GM19467 (cell line): ENCODE data around the gene LPGAT1.
A peak's percentile ranks its signal among the peaks of the same experiment; 100 is the strongest.
"Not testable (repeated sequence)": the region's sequence is repeated elsewhere in the genome, so short reads cannot be mapped to it uniquely, and the experiment has no call there.

Experiments used
- ATAC-seq: cut with Tn5 transposase; IDR thresholded peaks from one replicate; pipeline ENCODE4 v1.9.1; 2021; ENCODE audit warnings: mild to moderate bottlenecking, moderate library complexity; ENCODE audit not compliant: unreplicated experiment

The LPGAT1 gene, protein sequence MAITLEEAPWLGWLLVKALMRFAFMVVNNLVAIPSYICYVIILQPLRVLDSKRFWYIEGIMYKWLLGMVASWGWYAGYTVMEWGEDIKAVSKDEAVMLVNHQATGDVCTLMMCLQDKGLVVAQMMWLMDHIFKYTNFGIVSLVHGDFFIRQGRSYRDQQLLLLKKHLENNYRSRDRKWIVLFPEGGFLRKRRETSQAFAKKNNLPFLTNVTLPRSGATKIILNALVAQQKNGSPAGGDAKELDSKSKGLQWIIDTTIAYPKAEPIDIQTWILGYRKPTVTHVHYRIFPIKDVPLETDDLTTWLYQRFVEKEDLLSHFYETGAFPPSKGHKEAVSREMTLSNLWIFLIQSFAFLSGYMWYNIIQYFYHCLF

GRCh38 chr1:211830328-211831142, at the start of gene LPGAT1:
Gene LPGAT1 (minus strand): TSS chr1:211830763. CDS start chr1:211829296, 1,467 bp downstream.
- ATAC-seq = peak; percentile 64

DNA sequence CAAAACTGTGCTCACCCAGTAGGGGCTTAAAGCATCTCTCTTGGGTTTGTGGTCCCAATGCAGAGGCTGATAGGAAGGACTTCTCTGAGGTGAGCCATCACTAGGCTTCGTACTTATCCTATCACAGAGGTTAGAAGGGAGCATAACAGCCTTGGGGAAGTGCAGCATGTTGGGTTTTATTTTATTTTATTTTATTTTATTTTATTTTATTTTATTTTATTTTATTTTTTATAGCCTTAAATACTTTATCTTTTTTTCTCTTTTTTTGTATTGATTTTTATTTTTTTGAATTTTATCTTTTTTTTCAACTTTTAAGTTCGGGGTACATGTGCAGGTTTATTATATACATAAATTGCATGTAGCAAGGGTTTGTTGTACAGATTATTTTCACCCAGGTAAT, 48.9 kb upstream of the LPGAT1 start:
- ATAC-seq = no peak

- no peak for ATAC-seq
These were observed 46.5 kb upstream of the LPGAT1 start for GRCh38 chr1:211876851-211877590.

GRCh38 chr1:211875541-211875940, 45.0 kb upstream of the LPGAT1 start:
- no peak for ATAC-seq

DNA sequence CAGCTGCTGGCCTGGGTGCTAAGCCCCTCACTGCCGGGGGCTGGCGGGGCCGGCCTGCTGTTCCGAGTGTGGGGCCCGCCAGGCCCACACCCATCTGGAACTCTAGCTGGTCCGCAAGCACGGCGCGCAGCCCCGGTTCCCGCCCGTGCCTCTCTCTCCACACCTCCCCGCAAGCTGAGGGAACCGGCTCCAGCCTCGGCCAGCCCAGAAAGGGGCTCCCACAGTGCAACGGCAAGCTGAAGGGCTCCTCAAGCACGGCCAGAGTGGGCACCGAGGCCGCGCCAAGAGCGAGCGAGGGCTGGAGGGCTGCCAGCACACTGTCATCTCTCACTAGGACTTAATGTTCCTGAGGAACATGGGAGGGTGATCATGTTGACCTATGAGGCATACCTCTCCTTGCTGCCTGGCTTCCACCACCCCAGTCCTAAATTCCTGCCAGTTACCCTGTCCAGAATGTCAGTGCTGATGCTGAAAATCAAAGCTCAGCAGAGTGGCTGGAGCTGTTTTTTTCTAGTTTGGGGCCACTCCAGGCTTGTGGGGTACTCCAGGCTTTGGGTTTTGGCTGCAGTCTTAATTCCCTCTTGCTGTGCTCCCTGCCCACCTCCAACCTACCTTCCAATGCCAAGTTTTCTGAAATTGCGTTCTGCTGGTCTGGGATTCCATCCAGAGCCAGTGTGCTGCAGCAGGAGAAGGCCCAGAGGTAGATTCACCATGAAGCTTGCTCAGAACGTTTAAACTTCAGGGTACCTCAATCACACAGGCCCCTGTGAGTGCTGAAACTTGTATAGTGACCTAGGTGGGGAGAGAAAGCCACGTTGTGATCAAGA, 44.2 kb upstream of the LPGAT1 start:
- ATAC-seq = no peak

GRCh38 chr1:211873731-211874130, 43.2 kb upstream of the LPGAT1 start:
- ATAC-seq = not testable (repeated sequence)

DNA sequence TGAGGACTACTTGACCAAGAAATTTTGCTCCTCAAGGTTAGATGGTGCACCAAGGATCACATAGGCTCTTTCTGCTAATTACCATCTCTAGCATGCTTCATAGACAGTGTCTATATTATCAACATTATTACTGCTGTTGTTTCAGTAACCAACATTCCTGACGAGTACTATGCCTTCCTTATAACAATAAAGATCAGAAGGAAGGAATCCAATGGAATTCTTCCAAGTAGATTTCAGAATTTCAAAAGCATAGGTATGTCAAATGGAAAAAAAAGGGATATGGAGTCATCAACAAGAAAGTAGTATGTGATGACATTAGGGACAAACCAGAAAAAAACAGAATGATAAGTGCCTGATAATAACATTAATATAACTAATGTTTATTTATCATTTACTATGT, 39.6 kb upstream of the LPGAT1 start:
- ATAC-seq = no peak

DNA sequence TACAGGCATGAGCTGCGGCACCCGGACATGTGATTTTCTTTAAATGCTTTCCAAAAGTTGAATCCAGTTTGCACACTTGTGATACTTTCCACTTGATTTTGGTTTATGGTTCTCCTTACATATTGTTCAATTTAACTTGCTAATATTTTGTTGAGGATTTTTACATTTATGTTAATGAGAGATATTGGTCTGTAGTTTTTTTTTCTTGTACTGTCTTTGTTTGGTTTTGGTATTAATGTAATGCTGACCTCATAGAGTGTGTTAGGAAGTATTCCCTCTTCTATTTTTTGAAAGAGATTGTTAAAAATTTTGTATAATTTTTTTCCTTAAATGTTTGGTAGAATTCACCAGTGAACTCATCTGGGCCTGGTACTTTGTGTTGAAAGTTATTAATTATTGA, 34.6 kb upstream of the LPGAT1 start:
- ATAC-seq = no peak

DNA sequence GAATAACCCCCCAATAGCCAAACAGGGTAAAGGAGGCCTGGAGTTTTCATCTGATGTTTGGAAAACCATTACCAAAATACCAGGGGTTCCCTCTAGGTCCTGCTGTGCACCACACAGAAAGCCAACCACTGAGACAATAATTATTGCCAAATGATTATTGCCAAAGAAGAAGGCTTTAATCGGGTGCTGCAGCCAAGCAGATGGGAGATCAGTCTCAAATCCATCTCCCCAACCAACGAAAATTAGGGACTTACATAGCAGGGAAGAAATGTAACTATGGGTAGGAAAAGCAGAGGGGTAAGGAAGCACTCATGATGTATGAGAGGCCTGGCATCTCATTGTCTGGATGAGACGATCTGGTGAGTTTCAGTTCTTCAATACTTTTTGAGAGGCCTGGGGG, 28.8 kb upstream of the LPGAT1 start:
- no peak for ATAC-seq

GRCh38 chr1:211851174-211851573, 20.6 kb upstream of the LPGAT1 start:
- no peak for ATAC-seq

GRCh38 chr1:211843507-211844298, 13.1 kb upstream of the LPGAT1 start:
- ATAC-seq = no peak

GRCh38 chr1:211843018-211843417, 12.5 kb upstream of the LPGAT1 start:
- ATAC-seq = no peak

DNA sequence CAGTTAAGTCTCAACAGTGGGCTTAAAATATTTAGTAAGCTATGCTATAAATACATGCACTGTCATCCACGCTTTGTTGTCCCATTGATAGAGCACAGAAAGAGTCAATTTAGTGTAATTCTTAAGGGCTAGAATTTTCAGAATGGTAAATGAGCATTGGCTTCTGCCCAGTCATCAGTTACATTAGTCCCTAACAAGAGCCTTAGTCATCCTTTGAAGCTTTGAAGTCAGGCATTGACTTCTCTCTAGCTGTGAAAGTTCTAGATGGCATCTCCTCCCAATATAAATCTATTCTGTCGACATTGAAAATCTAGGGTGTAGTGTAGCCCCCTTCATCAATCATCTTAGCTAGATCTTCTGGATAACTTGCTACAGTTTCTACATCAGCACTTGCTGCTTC, 12.0 kb upstream of the LPGAT1 start:
- no peak for ATAC-seq

DNA sequence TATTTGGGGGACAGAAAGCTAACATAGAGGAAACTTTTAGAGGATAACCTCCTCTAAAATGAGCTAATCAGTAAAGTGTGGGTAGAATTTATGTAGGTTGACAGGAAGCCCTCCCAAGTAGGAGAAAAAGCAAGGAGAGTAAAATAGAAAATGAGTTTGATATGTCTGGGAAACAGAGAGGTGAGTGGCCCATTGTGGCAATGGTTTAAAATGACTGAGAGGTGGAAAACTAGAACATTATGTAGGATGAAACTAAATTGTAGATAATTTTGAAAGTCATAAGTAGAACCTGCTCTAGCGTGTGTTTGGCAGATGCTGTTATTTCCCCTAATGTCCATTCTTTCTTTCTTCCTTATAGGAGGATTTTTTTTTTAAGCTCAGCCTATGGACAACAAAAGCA, 8.5 kb upstream of the LPGAT1 start:
- no peak for ATAC-seq

DNA sequence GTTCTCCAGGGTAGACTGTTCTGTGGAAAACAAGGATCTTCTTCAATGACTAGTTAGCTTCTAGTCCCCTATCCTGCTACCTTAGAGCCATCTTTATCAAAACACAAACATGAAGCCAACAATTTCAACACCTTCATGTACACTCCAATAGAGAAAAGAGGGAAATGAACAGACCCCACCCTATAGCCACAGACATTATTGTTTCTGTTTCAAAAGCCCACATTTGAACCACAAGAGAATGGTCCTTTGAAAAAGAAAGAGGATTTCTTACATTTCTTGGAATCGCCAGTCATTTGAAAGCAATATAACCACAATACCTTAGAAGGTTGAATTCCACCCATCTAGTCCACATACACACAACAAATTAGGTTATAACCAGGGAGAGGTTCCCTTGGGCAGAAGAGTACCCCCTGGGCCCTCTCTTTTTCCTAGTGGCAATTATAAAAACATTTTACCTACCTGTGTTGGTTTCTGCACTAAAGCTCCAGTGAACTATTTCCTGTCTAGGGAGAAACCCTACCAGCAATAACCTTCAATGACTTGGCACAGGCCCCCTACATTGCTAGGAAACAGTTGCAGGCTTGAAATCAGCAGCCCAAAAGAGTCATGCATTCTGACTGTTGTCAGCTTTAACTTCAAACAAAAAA, 2.7 kb upstream of the LPGAT1 start:
- ATAC-seq = no peak

- ATAC-seq = no peak
These were observed 2.1 kb upstream of the LPGAT1 start for GRCh38 chr1:211832661-211833060.

DNA sequence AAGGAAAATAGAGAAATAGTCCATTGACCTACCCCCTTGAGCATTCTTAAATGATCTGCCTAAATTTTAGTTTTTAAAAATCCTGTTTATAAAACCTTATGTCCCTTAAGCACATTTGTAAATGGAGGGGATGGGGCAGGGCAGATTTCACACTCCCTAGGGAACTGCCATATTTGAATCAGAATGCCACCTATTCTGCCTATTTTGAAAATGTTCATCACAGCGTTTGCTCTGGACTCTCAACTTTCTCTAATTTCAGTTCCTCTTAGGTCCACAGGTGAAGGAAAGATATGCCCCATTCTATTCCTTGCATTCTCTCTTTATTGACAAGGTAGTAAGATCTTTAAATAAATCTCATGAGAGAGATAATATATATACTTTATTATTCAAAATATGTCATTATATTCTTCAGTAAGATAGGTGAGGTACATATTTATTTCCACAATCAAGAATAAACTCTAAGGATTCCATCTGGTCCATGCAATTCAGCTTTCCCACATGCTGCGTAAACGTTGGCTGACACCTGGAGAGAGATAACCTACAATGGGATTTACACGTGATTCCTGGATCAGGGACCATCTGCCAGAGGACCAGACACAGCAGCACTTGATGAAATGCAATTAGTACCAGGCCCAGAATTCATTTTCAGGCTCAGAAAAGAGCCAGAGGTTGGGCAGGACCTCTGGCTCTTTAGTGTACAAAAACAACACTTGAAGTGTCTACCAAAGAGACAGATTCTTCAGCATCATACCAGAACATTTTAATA, 1.2 kb upstream of the LPGAT1 start:
- ATAC-seq = no peak

DNA sequence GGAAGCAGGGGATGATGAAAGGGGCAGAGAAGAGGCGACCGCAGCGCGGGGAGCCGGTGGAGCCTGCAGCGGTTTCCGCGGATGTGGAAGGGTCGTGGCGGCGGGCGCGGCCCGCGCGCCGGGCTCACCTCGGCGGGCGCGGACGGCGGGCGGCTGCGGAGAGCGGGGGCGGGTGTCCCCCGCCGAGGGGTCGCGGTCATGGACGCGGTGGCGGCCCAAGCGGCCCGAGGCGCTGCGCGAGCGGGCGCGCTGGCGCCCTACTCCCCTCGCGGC, 572 bp downstream of the LPGAT1 start:
- ATAC-seq = peak; percentile 23
